Measurements from ENCODE around the gene DDO.
"Not testable (repeated sequence)": the region's sequence is repeated elsewhere in the genome, so short reads cannot be mapped to it uniquely, and the experiment has no call there.

The DDO gene

DNA sequence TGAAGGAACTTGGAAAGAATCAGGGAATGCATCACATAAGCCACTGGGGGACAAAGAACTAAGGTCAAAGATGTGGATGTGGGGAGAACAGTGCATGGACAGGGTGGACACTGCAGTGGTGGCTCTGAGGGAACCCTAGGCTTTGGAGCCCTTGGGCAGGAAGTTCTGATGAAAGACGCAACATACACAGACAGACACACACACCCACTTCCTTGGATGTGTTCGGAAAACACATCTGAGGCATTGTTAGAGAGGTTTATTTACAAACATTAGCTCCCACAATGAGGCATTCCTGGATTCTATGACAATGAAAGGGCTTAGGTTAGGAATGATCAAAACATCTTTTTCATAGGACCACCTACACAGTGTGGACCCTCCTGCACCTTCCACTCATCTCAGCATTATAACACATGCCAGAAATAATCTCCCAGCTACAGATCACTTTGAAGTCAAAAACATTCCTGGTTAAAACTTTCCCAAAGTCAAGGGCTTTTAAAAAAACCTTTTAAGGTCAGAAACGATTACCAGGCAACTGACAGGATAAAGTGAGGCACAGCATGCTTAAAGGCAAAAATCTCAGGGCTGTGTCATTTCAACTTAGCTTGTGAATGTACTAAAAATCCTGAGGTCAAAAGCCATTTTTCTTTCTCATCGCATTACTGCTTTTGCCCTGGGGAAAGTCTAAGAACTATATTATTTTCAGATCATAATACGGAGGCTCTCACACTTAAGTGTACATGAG is 50.8 kb downstream of the DDO start:
- no peak for DNase-seq

GRCh38 chr6:110363748-110364147 is 51.6 kb downstream of the DDO start:
- DNase-seq = no peak

DNA sequence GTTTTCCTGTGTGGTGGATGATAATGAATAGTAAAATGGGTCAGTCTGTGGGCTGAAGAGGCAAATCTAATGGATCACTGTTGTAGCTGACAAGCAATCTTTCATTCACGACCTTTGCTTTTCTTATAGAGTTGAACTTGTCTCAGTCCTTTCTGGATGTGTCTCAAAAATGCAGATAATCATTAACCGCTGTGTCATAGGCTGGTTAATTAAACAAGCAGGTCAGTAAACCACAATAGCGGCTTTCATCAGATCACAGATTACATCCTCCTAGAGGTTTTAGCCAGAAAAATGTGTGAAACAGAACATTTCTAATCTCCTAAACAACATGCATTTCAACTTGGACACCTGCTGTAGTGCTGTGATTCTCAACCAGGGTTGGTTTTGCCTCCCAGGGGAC is 54.7 kb downstream of the DDO start:
- DNase-seq = no peak

GRCh38 chr6:110359556-110359955 is 55.8 kb downstream of the DDO start:
- no peak for DNase-seq

DNA sequence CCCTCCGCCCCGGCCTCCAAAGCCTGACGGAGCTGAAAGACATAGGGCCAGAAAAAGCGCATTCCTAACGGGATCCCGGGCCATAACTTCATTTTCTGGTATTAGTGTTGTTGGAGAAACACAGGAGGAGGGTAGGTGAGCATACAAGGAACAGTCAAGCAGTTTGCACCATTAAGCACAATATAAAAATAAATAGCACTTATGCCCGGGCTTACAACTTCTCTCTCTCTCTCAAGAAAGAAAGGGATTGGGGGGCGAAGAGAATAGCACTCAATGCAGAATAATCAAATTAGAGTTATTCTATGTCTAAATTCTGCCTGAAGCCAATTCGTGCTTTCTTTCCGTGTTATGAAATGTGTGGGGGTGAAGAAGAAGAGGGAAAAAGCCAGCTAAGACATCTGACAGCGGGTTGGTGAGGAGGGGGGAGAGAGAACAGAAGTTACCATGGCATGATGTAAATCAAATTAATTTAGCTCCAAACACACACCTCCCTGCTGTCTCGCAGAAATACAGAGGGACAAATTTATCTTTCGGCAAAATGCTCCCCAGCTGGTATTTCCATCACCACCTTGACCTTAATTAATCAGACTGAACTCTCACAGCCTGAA is 56.7 kb downstream of the DDO start:
- DNase-seq = no peak

GRCh38 chr6:110357664-110358552 is 57.5 kb downstream of the DDO start, which contains the start of gene METTL24:
Gene METTL24, minus strand, starts transcription at chr6:110358349. Its CDS starts 77 bp downstream, at chr6:110358272.
- no peak for DNase-seq

- no peak for DNase-seq
Observed at GRCh38 chr6:110357298-110357663, 58.1 kb downstream of the DDO start.

- DNase-seq = no peak
Observed at GRCh38 chr6:110356778-110357177, 58.6 kb downstream of the DDO start.

- no peak for DNase-seq
Observed at GRCh38 chr6:110355727-110356126, 59.6 kb downstream of the DDO start.

GRCh38 chr6:110355022-110355421 is 60.4 kb downstream of the DDO start:
- DNase-seq = no peak

GRCh38 chr6:110354153-110354552 is 61.2 kb downstream of the DDO start:
- no peak for DNase-seq

DNA sequence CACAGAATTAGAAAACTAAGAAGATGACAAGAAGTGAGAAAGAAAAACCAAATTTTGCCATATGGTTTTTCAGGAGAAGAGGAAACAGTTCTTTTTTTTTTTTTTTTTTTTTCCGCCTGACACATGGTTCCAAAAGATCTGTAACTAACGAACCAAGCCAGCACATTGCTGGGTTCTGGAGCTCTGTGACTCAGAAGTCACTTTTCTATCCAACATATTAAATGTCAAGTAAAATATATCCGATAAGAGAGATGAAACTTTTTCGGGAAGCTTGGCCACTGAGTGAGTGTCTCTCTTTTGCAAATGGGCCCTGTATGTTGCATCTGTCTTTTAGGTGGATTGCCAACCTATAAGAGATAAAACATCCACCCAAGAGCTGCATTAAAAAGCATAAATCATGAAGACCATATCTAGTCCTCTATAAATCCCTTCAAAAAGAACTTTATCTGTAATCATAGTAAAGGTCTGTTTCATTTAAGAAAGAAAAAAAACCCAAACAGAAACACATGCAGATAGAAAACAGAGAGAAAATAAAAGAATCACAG is 61.8 kb downstream of the DDO start:
- no peak for DNase-seq

DNA sequence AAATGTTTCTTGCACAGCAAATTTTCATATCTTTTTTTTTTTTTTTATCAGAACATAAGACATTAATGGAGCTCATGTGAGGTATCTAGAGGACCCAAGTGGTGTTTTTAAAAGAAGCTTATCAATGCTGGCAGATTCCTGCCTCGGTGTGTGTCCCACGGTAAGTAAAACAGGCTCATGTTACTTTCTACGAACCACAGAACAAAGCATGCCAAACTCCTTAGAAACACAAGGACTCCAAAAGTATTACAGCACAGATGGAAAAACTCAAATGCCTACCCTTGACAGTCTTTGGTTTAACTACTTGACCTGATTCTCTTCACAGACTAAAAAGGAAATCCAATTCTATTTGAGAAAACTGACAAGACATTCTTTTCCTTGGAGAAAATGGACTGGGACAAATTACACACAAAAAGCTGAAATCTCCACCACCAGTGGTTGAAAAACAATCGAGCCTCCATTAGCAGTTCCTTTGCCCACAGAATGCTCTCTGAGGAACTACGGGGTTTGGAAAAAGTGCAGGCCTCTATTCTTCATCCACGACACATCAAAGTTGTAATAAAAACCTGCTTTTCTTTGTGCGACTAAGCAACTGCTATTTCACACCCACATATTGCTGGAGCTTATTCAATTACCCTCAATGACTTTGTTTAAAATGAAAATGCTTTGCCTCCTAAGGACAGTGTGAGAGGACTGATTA is 62.7 kb downstream of the DDO start:
- DNase-seq = no peak

DNA sequence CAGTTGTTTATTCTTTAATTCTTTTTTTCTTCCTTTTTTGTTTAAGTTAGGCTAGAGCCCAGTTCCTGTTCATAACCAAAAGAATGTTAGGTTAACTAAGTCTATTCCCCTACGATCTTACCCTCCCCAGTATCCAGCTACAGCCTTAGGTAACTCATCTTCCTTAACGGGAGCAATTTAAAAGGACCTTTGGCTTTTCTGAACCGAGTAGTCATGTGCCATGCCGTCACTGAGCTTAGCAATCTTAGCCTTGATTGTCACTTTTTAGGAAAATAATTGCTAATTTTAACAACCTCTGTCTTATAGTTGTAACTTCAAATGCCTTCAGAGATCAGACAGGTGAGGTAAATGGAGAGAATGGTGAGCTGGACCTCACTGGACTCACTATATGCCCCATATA is 63.4 kb downstream of the DDO start:
- DNase-seq = no peak

GRCh38 chr6:110351546-110351945 is 63.8 kb downstream of the DDO start:
- DNase-seq = no peak

GRCh38 chr6:110350593-110350992 is 64.8 kb downstream of the DDO start:
- not testable (repeated sequence) for DNase-seq

GRCh38 chr6:110348961-110349690 is 66.2 kb downstream of the DDO start:
- DNase-seq = no peak

DNA sequence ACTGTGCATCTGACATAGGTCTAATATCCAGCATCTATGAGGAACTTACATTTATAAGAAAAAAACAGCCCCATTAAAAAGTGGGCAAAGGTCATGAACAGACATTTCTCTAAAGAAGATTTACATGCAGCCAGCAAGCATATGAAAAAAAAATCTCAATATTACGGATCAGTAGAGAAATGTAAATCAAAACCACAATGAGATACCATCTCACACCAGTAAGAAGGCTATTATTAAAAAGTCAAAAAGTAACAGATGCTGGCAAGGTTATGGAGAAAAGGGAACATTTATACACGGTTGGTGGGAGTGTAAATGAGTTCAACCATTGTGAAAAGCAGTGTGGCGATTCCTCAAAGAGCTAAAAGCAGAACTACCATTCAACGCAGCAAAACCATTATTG is 70.3 kb downstream of the DDO start:
- DNase-seq = no peak

DNA sequence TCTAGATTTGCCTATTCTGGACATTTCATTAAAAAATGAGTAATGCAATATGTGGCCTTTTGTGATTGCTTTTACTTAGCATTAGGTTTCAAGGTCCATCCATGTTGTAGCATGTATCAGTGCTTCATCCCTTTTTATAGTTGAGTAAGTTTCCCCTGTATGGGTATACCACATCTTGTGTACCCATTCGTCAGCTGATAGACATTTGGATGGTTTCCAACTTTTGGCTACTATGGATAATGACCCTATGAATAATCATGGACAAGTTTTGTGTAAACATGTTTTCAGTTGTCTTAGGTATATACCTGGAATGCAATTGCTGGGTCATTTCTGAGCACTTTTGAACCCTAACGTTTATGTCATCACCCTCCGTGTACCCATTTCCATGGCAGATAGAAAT is 72.6 kb downstream of the DDO start:
- no peak for DNase-seq

Measured in stimulated activated CD4-positive, alpha-beta T cell treated with anti-CD3 and anti-CD28 coated beads, Interleukin-4, amount 100 ng/mL, for 4 hours (primary cell).